ENCODE data around the gene SPRED2.

DNA sequence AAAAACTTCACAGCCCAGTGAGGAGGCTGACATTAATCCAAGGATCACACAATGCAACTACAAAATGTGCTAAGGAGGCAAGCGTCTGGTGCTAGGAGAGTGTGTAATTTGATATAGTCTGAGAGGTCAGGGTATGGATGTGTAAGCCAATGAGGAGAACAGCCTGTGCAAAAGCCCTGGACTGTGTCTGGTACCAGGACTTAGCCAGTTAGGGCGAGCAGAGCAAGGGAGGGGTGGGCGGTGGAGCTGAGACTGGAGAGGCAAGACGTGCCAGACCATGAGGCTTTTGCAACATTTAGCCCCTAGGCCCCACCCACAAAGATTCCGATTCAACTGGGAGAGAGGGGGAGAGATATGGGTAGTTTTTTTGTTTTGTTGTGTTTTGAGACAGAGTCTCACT is 33.5 kb upstream of the SPRED2 start:
- TF ChIP-seq SMC3 (IDR thresholded peaks at IDR 0.05) = no peak
- TF ChIP-seq, protein P1, sequence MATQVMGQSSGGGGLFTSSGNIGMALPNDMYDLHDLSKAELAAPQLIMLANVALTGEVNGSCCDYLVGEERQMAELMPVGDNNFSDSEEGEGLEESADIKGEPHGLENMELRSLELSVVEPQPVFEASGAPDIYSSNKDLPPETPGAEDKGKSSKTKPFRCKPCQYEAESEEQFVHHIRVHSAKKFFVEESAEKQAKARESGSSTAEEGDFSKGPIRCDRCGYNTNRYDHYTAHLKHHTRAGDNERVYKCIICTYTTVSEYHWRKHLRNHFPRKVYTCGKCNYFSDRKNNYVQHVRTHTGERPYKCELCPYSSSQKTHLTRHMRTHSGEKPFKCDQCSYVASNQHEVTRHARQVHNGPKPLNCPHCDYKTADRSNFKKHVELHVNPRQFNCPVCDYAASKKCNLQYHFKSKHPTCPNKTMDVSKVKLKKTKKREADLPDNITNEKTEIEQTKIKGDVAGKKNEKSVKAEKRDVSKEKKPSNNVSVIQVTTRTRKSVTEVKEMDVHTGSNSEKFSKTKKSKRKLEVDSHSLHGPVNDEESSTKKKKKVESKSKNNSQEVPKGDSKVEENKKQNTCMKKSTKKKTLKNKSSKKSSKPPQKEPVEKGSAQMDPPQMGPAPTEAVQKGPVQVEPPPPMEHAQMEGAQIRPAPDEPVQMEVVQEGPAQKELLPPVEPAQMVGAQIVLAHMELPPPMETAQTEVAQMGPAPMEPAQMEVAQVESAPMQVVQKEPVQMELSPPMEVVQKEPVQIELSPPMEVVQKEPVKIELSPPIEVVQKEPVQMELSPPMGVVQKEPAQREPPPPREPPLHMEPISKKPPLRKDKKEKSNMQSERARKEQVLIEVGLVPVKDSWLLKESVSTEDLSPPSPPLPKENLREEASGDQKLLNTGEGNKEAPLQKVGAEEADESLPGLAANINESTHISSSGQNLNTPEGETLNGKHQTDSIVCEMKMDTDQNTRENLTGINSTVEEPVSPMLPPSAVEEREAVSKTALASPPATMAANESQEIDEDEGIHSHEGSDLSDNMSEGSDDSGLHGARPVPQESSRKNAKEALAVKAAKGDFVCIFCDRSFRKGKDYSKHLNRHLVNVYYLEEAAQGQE (IDR thresholded peaks at IDR 0.05) = no peak
- TF ChIP-seq, protein P2, sequence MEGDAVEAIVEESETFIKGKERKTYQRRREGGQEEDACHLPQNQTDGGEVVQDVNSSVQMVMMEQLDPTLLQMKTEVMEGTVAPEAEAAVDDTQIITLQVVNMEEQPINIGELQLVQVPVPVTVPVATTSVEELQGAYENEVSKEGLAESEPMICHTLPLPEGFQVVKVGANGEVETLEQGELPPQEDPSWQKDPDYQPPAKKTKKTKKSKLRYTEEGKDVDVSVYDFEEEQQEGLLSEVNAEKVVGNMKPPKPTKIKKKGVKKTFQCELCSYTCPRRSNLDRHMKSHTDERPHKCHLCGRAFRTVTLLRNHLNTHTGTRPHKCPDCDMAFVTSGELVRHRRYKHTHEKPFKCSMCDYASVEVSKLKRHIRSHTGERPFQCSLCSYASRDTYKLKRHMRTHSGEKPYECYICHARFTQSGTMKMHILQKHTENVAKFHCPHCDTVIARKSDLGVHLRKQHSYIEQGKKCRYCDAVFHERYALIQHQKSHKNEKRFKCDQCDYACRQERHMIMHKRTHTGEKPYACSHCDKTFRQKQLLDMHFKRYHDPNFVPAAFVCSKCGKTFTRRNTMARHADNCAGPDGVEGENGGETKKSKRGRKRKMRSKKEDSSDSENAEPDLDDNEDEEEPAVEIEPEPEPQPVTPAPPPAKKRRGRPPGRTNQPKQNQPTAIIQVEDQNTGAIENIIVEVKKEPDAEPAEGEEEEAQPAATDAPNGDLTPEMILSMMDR (IDR thresholded peaks at IDR 0.05) = no peak
- no peak for TF ChIP-seq RAD21 (conservative IDR thresholded peaks at IDR 0.05 in 1 of 2, IDR thresholded peaks at IDR 0.05 in 1 of 2)
